ENCODE measurements around the gene BTNL8.

BTNL8 gene

GRCh38 chr5:180898621-180899246, at the start of gene BTNL8:
TSS of gene BTNL8 (plus strand) at chr5:180899159. CDS start at chr5:180899311, 152 bp downstream.
- no peak for DNase-seq (ENCODE audit: low read depth)
- no peak within 1 kb of the TSS for H3K4me3 ChIP-seq (ENCODE audit: low read depth, low read length)
- TF ChIP-seq CTCF (IDR thresholded peaks at IDR 0.05; ENCODE audit: insufficient read depth, low read depth, low read length, missing control alignments): no peak

GRCh38 chr5:180849827-180850226, 49.1 kb upstream of the BTNL8 start:
- DNase-seq (ENCODE audit: low read depth): no peak
- TF ChIP-seq CTCF (IDR thresholded peaks at IDR 0.05; ENCODE audit: insufficient read depth, low read depth, low read length, missing control alignments): no peak
- no peak overlapping the region for H3K4me3 ChIP-seq (ENCODE audit: low read depth, low read length)

GRCh38 chr5:180850434-180851078, 48.4 kb upstream of the BTNL8 start:
- H3K4me3 ChIP-seq (ENCODE audit: low read depth, low read length): no peak overlapping the region
- no peak for TF ChIP-seq CTCF (IDR thresholded peaks at IDR 0.05; ENCODE audit: insufficient read depth, low read depth, low read length, missing control alignments)
- DNase-seq (ENCODE audit: low read depth): no peak

- no peak for DNase-seq (ENCODE audit: low read depth)
- no peak for TF ChIP-seq CTCF (IDR thresholded peaks at IDR 0.05; ENCODE audit: insufficient read depth, low read depth, low read length, missing control alignments)
- H3K4me3 ChIP-seq (ENCODE audit: low read depth, low read length): no peak overlapping the region
Measured at GRCh38 chr5:180852495-180852894, 46.5 kb upstream of the BTNL8 start.

- TF ChIP-seq CTCF (IDR thresholded peaks at IDR 0.05; ENCODE audit: insufficient read depth, low read depth, low read length, missing control alignments): no peak
- no peak overlapping the region for H3K4me3 ChIP-seq (ENCODE audit: low read depth, low read length)
- DNase-seq (ENCODE audit: low read depth): no peak
Measured at GRCh38 chr5:180853121-180853847, 45.7 kb upstream of the BTNL8 start.

- no peak for DNase-seq (ENCODE audit: low read depth)
- no peak overlapping the region for H3K4me3 ChIP-seq (ENCODE audit: low read depth, low read length)
- no peak for TF ChIP-seq CTCF (IDR thresholded peaks at IDR 0.05; ENCODE audit: insufficient read depth, low read depth, low read length, missing control alignments)
Measured at GRCh38 chr5:180853848-180854176, 45.1 kb upstream of the BTNL8 start.
